Coronary artery (tissue), 2 donors: ENCODE data around the gene CYP24A1.

Experiments used
- DNase-seq: peaks from one replicate; pipeline ENCODE4 v3.0.0-alpha.2; 2017; ENCODE audit warnings: low spot score
- H3K27ac ChIP-seq, 2 donors: fragments of 200-600 bp; sonication (generic); one replicate each; pipeline ENCODE4 v1.5.1; 2016 to 2019
- H3K4me3 ChIP-seq: fragments of 200-600 bp; sonication (generic); 2 replicates; pipeline ENCODE4 v1.5.1; 2016; ENCODE audit warnings: mild to moderate bottlenecking, moderate library complexity
- CTCF ChIP-seq: fragments of 200-600 bp; sonication (generic); IDR thresholded peaks from one replicate; pipeline ENCODE4 v1.5.1; 2019; ENCODE audit warnings: antibody characterized with exemption

Gene CYP24A1

GRCh38 chr20:54184904-54185626, 11.3 kb upstream of the CYP24A1 start:
- no peak overlapping the region for H3K27ac ChIP-seq
- no peak overlapping the region for H3K4me3 ChIP-seq
- TF ChIP-seq CTCF, result no peak
- DNase-seq, result no peak

- no peak overlapping the region for H3K27ac ChIP-seq
- H3K4me3 ChIP-seq, result no peak overlapping the region
- no peak for TF ChIP-seq CTCF
- DNase-seq, result no peak
These were observed 10.3 kb upstream of the CYP24A1 start for GRCh38 chr20:54184071-54184470.

- no peak for DNase-seq
- no peak for TF ChIP-seq CTCF
- no peak overlapping the region for H3K4me3 ChIP-seq
- no peak overlapping the region for H3K27ac ChIP-seq
These were observed 7.1 kb upstream of the CYP24A1 start for GRCh38 chr20:54180931-54181330.

- TF ChIP-seq CTCF, result no peak
- Histone ChIP-seq H3K4me3 (no peak overlapping the region), H3K27ac (no peak overlapping the region)
- DNase-seq, result no peak
These were observed 6.2 kb upstream of the CYP24A1 start for GRCh38 chr20:54179946-54180345.

GRCh38 chr20:54178256-54178655, 4.5 kb upstream of the CYP24A1 start:
- no peak overlapping the region for H3K27ac ChIP-seq
- H3K4me3 ChIP-seq, result no peak overlapping the region
- DNase-seq, result no peak
- no peak for TF ChIP-seq CTCF

GRCh38 chr20:54177378-54177777, 3.6 kb upstream of the CYP24A1 start:
- no peak for DNase-seq
- no peak overlapping the region for H3K4me3 ChIP-seq
- TF ChIP-seq CTCF, result no peak
- H3K27ac ChIP-seq, result no peak overlapping the region

GRCh38 chr20:54176610-54177009, 2.8 kb upstream of the CYP24A1 start:
- TF ChIP-seq CTCF, result no peak
- DNase-seq, result no peak
- H3K27ac ChIP-seq, result no peak overlapping the region
- H3K4me3 ChIP-seq, result no peak overlapping the region
